DMS79 treated with DMSO at 0.1 percent for 48 hours (cell line): ENCODE data around the gene IL17D.
A peak's percentile ranks its signal among the peaks of the same experiment; 100 is the strongest.
"Not testable (repeated sequence)": the region's sequence is repeated elsewhere in the genome, so short reads cannot be mapped to it uniquely, and the experiment has no call there.

ENCODE experiments used
- DNase-seq: peaks from one replicate; lab custom pipeline; 2025; lab: John Stamatoyannopoulos, UW

IL17D gene, protein sequence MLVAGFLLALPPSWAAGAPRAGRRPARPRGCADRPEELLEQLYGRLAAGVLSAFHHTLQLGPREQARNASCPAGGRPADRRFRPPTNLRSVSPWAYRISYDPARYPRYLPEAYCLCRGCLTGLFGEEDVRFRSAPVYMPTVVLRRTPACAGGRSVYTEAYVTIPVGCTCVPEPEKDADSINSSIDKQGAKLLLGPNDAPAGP

DNA sequence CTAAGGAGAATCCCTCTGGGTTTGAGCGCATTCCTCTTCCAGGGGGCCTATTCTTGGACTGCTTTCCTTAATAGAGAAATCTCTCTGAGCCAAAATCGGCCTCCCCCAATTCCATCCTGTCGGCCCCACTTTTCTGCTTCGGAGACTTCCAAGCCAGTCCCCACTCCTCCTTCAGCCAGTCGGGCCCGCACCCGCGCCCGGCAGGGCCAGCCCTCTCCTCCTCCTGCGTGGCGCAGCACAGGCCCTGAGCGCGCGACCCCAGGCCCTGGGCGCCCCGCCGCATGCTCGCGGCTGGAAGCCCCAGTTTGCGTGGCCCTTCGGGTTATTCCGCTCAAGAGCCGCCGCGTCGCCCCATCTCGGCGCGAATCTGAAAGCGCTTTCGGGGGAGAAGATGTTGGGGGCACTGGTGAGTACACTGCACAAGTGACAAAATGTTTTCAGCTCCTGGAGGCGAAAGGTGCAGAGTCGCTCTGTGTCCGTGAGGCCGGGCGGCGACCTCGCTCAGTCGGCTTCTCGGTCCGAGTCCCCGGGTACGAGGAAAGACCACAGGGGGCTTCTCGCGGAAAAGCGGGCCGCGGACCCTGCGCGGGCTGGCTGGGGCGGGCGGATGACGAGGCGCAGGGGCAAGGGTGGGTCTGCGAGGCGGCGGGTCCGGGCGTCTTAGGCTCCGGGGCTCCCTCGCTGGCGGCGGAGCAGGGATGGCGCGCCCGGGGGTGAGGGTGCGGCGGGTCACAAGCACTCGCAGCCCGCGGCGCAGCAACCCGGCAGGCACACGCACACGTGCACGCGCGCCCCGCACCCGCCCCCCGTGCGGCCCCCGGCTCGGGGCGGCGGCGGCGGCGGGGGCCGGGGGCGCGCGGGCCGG is at the start of gene IL17D:
IL17D (plus strand) TSS at position 785 of the 865 bp plus-strand sequence. CDS start 303 bp downstream, outside the sequence.
- no peak for DNase-seq

DNA sequence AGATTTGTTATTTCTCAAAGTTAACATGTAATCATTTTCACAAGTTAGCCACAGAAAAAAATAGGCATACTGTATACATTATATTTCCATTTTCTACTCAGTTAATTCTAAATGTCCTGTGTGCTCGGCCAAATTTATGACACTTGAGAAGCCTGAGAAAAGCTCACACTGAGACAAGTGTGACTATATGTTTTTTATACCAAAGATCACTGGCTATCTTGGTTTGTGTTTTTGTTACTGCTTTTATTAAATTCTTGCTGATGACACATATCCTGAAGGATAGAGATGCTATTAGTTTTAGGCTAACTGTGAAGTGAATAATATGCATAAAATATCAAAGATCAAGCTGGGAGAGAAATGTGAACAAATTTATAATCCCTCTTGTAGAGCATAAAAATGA is 49.3 kb upstream of the IL17D start:
- no peak for DNase-seq

DNA sequence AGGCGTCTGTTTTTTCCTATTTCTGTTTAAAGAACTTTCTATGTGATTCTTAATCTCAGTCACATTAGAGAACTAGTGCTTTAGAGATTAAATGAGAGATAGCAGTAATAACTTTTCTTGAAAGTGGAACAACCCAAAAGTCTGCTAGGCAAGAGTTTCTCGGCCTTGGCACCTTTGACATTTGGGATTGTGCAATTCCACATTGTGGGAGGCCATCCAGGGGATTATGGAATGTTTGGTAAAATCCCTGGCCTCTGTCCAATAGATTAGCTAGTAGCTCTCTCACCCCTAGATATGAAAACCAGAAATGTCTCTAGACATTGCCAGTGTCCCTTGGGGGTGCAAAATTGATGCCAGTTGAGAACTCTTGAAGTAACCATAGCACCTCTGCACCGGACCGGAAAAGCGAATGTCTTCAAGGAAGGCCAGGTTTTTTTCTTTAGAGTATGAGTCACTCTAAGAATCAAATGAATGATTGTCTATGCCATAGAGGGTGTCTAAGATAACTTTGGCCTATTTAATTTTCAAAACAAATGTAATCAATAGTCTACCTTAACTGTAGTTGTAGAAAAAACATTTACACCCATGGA is 45.0 kb upstream of the IL17D start:
- peak; percentile 0 for DNase-seq

DNA sequence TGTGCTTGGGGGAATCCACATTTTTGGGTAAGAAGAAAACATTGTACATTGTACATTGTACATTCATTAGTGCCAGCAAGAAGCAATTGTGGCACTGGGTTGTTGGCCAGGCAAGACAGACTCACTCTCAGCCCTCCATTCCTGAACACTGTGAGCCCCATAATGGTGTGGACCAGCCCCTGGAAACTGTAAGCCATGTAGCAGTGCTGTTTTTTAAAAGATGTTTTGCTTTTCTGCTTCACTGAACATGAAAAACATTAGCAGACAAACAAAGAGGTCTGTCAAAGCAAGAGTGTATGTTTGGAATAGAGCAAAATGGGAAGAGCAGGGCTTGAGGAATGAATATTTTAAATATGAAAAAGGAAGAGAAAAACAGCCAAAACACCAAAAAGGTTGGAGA is 39.1 kb upstream of the IL17D start:
- DNase-seq: no peak

DNA sequence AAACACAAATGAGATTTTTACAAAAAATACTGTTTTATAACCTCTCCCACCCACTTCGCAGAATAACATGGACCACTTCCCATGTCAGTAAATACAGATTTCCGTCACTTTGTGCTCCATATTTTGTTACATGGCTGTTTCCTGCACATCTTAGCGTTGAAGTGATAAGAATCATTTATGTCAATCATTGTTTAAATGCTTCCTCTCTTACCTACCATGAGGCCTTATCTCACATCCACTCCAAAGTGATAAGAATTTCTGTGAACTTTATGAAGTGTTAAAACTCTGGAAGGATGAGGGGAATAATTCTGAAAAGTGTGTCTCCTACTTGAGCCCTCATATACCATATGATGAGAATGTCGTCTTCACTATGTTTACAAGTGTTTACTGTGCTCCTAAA is 36.6 kb upstream of the IL17D start:
- no peak for DNase-seq

DNA sequence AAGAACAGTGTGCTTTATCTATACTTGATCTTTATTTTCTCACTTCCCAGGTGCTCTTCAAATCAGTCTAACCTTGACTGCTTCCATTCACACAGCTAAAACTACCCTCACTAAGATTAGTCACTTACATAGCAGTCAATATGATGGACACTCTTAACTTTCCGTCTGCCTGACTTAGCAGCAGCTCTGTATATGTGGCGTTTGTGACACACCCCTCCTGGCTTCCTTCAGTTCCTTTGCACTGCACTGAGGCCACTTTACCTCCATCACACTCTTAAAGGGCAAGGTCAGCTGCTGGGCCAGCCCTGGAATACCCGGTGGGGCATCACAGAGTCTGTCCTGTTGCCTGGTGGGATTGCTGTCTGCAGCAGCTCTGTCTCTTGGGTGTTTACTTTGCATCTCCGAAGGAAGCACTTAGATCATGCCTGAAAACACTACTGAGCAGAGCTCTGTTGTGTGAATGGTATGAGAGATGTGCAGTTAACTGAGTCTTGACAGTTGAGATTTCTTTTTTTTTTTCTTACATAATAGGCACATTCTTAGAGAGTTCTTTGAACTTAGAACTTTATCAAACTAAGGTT is 35.6 kb upstream of the IL17D start:
- no peak for DNase-seq

DNA sequence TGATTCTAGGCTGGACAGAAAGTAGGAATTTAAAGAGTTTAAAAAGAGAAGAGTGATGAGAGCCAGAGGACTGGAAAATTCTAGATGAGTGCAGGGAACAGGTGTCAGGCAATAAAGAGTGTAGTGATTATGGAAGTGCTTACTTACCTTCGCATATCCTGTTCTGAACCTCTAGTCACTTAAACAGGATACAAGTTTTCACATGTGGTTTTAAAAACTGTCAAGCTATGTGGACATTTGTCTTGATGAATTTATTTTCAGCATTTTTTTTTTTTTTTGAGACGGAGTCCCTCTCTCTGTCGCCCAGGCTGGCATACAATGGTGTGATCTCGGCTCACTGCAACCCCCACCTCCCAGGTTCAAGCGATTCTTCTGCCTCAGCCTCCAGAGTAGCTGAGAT is 34.3 kb upstream of the IL17D start:
- DNase-seq: no peak

DNA sequence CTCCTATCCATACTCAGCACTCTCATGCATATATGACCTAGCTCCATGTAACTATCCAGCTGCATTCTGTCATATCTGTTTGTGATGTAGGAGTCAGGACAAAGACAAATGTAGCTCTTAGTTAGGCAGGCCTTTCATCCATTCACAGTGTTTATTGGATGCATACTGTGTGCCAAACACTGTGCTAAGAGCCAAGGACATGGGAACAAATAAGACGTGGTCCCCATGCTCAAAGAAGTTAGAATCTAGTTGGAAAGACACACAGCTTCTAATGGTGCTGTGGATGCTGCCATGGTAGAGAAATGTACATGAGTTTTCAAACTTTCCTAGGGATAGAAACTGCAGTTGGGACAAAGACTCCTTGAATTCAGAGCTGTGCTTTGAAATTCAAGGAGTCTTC is 31.7 kb upstream of the IL17D start:
- DNase-seq: no peak

DNA sequence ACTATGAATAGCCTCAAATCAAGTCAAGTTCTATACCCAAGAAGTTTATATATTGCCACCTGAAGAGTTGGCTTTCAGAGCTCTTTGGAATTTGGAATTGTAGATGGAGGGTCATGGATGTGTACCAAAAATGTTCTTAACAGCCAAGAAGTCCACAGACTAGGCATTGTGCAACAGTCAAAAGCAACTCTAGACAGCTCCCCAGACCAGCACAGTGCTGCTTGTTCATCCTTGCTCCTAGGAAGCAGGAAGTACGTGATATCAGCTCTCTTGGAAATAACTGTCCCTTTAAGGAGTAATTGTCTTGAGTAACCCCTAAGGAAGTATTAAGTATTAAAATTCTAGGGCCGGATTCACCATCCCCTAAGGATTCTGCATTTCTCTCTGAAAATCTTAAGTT is 30.7 kb upstream of the IL17D start:
- DNase-seq: no peak

DNA sequence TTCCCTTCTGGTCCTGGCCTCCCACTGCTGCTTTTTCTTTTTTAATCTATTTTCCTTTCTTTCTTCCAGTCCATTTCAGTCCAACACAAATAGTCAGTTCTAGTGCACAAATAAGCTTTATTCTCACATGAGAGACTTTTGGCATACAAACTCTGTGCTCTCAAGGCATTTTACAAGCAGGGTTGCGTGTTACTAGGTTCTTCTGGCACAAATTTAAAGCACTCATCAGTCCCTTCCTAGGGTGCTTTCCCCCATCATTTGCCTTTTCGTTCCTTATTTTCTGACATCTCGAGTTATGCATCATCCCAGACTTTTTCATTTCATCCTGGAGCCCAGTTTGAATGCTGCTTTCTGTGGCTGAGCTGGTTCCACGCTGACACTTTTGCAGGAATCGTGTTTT is 29.8 kb upstream of the IL17D start:
- no peak for DNase-seq

DNA sequence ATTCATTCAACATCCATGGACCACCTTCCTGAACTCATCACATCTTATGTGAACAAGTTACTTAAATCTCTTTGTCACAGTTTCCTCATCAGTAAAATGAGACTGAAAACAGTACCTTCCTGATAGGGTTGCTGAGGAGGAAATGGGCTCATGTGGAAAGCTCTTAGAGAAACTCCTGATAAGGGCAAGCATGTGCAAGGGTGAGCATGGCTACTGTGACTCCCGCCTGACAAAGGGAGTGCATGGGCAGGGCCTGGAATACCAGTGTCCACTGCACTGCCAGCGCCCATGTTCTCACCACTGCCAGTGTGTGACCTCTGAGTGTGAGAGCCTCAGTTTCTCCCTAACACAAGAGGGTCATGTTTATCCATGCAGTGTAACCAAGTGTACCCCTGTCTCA is 27.3 kb upstream of the IL17D start:
- DNase-seq: no peak

DNA sequence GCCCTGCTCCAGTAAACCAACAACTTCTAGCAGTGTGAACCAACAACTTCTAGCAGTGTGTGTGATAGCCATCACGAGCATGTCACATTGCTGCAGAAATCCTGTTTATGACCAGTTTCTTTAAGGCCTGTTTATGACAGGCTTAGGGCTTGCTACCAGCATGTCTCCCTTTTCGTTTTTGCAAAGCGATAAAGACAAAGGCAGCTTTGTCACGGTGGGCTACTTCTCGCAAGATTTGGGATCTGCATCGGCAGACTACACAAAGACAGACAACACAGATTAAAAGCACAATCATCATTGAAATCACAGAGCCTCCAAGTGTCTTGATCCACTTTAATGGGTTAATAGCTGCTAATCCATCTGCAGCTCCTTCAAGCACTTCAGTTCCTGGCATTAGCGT is 24.9 kb upstream of the IL17D start:
- DNase-seq: peak; percentile 1

DNA sequence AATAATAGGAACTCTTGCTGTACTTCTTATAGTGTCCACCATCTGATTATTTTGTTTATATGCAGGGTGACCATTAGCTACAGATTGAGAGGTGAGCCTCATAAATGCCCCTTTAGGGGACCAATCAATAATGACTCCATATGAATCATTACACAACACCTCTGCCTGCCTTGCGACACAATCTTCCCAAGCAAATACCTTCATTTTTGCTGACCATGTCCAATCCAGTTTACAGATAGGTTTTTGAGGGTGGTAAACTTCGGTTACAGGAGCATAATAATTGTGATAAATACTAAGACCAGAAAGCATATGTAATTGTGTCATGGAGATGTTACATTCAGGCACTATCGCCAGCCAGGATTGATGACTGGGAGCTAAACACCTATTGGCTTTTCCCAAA is 23.6 kb upstream of the IL17D start:
- no peak for DNase-seq

DNA sequence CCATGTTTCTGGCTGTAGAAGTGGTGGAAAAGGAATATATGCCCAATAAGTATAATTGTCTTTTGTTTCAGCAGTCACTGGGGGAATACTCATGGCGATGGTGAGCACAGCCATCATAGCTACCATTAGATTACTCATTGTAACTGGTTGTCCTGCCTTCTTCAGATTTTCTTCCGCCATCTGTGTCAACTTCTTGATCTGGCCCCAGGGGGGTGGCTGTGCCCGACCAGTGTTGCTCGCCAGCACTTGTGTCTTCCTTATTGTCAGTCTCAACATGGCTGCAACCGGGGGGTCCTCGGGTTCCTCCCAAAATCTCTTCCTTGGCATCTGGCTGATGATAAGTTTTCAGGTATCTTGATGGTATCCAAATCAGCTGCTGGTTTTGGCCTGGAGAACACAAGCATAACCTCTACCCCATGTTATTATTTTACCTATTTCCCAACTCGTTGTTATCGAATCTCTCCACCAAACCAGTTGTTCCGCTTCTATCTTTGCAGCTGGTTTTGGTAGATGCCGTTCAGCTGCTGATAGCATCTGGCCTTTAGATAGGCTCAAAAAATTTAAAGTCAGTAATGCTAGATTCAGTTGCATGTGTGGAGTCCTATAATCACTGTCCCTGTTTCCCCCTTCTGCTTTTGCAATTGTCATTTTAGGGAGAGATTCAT is 23.0 kb upstream of the IL17D start:
- no peak for DNase-seq

DNA sequence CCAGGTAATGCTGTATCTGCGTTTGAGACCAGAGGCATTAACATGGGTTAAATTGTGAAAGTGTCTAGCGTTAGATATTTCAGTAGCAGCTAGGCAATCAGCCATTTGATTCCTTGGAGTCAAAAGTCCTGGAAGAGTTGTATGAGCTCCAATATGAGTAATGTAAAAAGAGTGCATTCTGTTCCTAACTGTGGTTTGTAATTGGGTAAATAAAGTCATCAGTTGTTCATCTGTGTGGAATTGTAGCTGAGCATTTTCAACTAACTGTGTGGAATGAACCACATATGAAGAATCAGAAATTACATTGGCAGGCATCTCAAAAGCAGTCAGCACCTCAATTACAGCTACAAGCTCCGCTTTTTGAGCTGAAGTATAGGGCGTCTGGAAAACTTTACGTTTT is 22.0 kb upstream of the IL17D start:
- not testable (repeated sequence) for DNase-seq

DNA sequence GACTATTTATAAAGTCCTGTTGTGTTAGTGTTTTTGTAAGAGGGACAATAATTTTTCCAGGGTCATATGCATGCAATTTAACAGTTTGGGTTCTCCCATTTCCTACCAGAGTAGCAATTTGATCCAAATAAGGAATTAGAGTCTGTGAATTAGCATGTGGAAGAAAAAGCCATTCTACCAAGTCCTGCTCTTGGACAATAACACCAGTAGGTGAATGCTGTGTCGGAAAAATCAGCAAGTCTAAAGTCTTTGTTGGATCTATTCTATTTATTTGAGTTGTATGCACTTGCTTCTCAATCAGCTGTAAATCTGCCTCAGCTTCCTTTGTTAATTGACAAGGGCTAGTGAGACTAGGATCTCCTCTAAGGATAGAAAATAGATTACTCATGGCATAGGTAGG is 21.4 kb upstream of the IL17D start:
- no peak for DNase-seq

DNA sequence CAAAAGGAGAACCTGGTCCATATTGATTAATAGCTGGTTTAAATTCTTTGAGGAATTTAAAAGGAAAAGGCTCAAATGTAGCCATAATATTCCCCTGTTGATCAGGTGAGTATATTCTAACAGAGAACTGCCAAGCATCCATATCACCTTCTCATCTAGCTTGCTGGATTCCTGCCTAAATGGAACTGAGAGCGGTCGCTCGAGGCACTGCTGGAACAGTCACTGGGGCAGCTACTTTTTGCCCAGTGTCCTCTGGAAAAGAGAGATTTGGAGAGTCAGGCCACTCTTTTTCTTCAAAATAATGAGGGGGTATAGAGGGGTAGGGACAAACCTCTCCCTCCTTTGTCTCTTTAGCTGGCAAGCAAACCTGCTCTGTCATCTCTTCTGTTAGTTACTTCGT is 19.5 kb upstream of the IL17D start:
- DNase-seq: no peak

DNA sequence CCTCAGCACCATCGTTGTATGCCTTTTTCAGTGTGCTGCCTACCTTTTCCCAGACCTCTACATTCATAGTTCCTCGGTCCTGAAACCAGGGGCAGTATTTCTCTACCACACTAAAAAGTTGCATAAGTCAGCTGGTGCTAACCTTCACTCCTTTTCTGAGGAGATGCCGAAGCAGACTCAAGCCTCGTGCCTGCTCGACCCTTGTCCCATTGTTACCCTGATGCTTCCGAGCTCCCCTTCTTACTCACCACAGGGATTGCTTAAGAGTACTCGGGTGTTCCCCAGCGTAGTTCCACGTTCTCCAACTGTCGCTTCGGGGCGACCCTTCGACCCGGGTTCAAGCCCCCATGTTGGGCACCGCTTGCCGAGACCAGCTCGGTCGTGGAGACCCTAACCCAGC is 19.0 kb upstream of the IL17D start:
- DNase-seq: no peak

DNA sequence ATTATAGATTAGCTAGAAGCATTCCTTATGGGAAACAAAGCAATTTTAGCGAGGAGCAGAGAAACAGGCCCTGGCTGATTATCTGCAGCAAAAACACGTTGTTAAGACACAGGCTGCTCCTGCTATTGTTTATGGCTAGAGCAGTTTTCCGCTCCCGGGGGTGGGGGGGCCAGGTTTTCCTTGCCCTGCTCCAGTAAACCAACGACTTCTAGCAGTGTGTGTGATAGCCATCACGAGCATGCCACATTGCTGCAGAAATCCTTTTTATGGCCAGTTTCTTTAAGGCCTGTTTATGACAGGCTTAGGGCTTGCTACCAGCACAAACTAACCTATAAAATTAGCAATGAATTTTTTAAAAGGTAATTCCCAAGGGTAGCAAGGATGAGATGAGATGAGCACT is 18.4 kb upstream of the IL17D start:
- DNase-seq: no peak

DNA sequence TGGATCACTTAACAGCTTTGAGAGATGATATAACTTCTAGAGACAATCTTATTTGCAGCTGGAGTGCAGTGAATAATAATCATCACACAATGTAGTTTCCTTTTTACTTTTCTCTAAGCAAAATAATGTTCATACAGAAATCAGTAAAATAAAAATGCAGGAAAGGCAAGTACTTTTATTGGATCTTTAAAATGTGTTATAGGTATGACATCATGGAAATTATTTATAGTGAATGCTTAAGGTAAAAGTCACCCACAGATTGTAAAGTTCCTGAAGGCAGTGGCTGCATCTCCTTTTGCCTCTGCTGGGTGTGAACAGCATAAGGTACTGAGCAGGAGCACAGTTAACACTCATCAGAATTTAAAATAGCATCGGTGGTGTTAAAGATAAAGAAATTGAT is 17.3 kb upstream of the IL17D start:
- DNase-seq: no peak

DNA sequence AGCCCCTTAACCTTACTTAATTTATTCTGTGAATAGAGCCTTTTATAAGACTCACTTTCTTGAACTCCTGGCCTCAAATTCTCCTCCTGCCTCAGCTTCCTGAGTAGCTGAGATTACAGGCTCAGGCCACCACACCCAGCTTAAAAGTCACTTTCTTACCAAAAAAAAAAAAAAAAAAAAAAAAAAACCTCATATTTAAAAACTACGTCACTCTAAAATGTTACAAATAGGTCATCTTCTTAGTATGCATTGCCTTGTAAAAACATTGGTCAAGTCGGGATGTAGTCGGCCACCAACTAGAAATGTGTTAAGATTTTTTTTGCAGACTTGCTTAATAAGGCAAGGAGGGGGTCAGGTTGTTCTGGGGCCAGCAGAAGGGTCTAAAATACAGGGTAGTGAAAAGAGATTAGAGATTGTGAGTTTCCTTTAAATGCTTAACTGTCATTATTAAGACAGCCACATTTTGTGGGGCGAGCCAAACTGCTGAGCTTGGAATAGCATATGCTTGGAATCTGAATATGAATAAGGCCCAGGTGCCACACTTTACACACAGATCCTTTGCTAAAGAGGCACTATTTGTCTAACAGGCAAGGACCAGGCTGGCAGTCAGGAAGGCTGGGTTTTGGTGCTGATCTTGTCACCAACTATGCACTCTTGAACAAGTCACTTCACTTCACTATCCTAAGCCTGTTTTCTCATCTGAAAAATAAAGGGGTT is 16.5 kb upstream of the IL17D start:
- DNase-seq: no peak

DNA sequence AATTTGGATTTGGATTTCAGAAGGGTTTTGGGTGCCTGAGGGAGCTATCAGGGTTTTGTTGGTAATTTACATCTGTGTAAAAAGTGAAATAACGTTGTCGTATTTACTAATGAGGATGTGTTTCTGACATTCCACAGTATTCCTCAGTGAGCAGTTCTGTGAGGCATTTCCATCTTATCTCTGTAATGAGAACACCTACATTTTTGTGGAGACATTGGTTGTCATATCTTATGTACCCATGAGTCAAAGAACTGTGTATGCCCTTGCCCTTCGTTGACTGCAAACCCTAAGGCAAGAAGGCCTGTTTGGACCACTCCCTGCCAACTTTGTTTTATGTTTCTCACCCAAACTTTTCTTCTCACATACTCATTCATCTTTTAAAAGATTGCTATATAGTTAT is 14.2 kb upstream of the IL17D start:
- no peak for DNase-seq
